GM12875 (cell line): ENCODE results near the gene ABHD12.

Source experiments
- H3K4me3 ChIP-seq: one replicate; pipeline ENCODE4 v1.5.1; 2011; ENCODE audit warnings: low read depth, low read length, control low read depth
- TF ChIP-seq, protein P1 (sequence below): IDR thresholded peaks from 2 replicates; pipeline ENCODE4 v1.5.1; 2011; ENCODE audit warnings: low read depth, mild to moderate bottlenecking, control low read depth, inconsistent platforms, low read length, moderate library complexity, borderline replicate concordance; ENCODE audit not compliant: insufficient read depth

The ABHD12 gene

DNA sequence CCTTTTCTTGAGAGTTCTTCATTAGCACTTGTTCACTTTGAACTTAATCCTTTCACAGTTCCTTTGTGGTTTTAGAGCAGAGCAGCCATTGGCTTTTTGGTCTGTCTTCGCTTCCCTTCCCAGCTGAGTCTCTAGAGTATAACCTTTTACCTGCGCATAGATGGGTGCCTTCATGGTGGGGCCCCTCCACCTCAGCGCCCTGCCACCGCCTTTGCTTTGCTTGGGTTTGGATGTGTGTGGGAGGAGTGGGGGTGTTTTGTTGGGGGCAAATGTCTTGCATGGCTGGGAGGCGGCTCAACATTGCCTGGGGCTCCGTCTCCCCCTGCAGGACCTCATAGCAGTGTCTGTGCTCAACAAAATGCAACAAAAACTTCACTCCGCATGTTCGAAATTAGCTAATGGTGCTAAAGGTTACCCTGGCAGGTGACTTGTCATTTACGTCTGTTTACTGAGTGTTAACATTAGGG is 130.8 kb downstream of the ABHD12 start:
- TF ChIP-seq, protein P1, sequence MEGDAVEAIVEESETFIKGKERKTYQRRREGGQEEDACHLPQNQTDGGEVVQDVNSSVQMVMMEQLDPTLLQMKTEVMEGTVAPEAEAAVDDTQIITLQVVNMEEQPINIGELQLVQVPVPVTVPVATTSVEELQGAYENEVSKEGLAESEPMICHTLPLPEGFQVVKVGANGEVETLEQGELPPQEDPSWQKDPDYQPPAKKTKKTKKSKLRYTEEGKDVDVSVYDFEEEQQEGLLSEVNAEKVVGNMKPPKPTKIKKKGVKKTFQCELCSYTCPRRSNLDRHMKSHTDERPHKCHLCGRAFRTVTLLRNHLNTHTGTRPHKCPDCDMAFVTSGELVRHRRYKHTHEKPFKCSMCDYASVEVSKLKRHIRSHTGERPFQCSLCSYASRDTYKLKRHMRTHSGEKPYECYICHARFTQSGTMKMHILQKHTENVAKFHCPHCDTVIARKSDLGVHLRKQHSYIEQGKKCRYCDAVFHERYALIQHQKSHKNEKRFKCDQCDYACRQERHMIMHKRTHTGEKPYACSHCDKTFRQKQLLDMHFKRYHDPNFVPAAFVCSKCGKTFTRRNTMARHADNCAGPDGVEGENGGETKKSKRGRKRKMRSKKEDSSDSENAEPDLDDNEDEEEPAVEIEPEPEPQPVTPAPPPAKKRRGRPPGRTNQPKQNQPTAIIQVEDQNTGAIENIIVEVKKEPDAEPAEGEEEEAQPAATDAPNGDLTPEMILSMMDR: no peak
- no peak overlapping the region for H3K4me3 ChIP-seq

DNA sequence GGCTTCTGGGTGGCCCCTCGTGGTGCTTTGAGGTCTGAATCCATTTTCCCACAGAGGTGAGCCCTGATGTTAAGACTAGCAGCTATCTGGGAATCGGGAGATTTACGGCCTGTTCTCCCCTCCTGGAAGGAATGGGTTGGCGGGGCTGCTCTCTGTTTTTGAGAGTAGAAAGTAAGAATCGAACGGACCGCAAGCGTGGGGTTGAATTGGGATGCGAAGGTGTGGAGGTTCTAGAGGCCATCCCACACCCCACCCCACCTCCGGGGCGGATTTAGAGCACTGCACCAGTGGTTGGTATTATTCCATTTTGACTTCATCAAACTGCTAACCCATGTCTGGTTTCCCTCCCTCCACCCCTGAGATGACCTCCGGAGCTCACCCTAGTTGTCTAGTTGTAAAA is 131.3 kb downstream of the ABHD12 start:
- TF ChIP-seq, protein P1: no peak
- H3K4me3 ChIP-seq: no peak overlapping the region

DNA sequence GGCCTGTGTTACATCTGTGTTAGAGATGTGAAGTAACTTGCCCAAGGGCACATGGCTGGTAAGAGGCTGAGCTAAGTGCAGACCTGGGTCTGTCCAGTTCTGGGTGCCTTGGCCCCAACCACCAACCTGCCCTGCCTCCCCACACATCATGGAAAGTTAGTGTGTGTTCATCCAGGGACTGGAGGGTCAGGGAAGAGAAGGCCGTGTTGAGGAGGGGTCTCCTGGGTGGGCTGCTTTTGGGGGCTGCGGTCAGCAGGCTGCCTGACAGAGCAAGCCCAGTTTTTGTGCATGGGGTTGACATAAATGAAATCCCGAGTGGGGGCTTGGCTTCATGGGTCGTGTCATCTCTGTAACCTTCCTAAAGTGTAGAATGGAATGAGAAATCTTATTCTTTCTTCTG is 131.8 kb downstream of the ABHD12 start:
- H3K4me3 ChIP-seq: no peak overlapping the region
- TF ChIP-seq, protein P1: no peak

DNA sequence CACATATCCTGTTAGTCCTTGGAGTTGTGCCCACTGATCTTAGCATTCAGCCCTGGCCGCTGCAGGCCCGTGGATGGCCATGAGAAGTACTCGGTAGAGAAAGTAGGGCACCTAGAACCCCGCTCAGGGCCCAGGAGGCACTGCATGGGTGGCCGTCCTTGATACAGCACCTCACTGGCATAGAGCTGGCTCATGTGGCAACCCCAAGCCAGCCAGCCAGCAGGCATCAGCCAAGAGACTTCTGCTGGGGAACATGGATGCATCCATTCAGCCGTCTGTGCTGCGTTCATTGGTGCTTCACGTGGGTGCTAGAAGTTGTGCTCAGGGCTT is 132.2 kb downstream of the ABHD12 start:
- TF ChIP-seq, protein P1: no peak
- H3K4me3 ChIP-seq: no peak overlapping the region

DNA sequence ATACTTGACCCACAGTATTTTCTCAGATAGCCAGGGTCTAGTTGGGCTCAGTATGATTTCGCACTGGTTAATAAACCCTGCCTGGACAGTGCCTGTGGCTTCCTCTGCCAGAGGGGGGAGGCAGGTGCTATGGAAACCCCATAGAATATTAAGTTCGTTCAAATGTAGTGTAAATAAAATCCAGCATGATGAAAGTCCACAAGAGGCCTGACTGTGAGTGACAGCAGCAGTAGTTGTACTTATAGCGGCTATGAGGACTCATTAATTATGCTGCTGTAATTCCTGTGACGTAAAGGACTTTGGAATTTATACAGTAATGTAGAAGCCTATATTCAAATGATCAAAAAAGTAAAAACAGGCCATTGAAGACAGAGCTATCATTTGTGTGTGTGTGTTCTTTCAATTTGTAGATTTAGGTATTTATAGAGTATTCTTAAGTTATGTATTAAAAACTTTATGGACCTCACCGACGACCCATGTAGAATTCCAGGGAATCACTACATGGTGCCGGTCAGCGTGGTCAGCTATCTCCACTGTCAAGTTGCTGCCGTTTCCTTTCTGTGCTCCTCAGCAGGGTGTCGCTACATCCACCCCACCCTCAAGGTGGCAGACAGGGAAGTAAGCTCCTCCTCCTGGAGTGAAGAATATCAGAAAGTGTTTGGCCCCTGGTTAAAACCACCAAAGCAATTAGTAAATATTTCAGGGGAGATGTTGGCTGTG is 132.7 kb downstream of the ABHD12 start:
- TF ChIP-seq, protein P1: no peak
- H3K4me3 ChIP-seq: no peak overlapping the region

DNA sequence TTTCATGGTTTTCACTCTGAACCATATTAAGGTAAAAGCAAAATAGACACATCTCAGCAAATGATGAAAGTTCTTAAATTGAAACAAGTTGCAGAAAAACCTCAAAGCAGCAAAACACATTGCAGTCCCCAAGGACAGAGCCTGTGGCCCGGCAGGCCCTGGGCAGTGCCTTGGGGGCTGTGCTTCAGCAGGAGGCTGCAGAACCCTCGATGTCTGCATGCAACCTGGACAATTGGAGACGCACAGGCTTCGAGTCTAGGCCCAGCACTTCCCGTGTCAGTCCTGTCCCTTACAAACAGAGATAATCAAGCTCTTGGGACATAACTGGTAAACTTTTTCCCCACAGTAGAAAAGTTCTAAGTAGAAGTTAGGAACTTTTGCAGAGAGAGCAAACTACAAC is 133.5 kb downstream of the ABHD12 start:
- TF ChIP-seq, protein P1: no peak
- no peak overlapping the region for H3K4me3 ChIP-seq

DNA sequence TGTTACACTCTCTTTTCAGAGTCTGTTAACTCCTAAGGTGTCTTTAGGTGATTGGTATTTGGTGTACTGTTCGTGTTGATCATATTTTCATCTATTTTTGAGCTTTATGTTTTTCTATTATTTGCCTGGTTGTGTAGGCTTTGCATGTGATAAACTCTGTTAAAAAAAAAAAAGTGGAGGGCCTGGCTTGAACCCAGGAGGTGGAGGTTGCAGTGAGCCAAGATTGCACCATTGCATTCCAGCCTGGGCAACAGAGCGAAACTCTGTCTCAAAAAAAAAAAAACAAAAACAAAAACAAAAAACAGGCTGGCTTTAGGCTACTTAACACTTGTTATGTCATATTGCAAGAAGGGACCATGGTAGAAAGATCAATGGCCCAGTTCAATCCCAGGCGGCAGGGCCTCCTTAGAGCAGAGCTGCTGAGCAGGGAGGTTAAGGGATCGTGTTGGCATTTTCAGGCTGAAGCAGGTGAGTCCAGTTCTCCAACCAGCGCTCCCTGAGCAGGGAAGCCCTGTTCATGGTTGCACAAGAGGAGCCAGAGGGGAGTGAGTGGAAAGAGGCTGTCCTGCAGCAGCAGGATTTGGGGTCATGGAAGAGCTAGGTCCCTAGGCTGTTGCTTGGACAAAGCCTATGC is 134.3 kb downstream of the ABHD12 start:
- H3K4me3 ChIP-seq: no peak overlapping the region

More for the DNA sequence above, 134.3 kb downstream of the ABHD12 start:
- TF ChIP-seq, protein P1: no peak
